Progenitor cell of endocrine pancreas (in vitro differentiated cells): ENCODE measurements around the gene WWC1. TPM values are rescaled to one million over a fixed set of nuclear protein-coding genes. Genes with fewer than 3 reads are reported as not detected.
A peak's percentile ranks its signal among the peaks of the same experiment; 100 is the strongest.

Source experiments
- DNase-seq: peaks from one replicate; pipeline ENCODE4 v3.0.0; 2021; ENCODE audit warnings: low spot score; ENCODE audit not compliant: unreplicated experiment
- H3K27ac Mint-ChIP-seq: 2 replicates; pipeline ENCODE4 v1.8.0; 2021; ENCODE audit warnings: mild to moderate bottlenecking, moderate library complexity, mixed read lengths
- H3K27me3 Mint-ChIP-seq: 2 replicates; pipeline ENCODE4 v1.8.0; 2021; ENCODE audit warnings: mixed read lengths
- H3K36me3 Mint-ChIP-seq: 2 replicates; pipeline ENCODE4 v1.8.0; 2022; ENCODE audit warnings: mixed read lengths; ENCODE audit not compliant: insufficient read depth
- H3K4me1 Mint-ChIP-seq: 2 replicates; pipeline ENCODE4 v1.8.0; 2021; ENCODE audit warnings: low read depth, mixed read lengths
- H3K4me3 Mint-ChIP-seq: 2 replicates; pipeline ENCODE4 v1.8.0; 2021; ENCODE audit warnings: low read depth, mild to moderate bottlenecking, moderate library complexity, mixed read lengths
- H3K9me3 Mint-ChIP-seq: 2 replicates; pipeline ENCODE4 v1.8.0; 2021; ENCODE audit warnings: low read depth, mixed read lengths
- CTCF ChIP-seq: fragments of 200-600 bp; sonication (generic); IDR thresholded peaks from one replicate; pipeline ENCODE4 v1.5.0; 2021; ENCODE audit warnings: antibody characterized with exemption, mild to moderate bottlenecking; ENCODE audit not compliant: unreplicated experiment
- total RNA-seq: library from RNA; stranded (reverse); gene quantifications from 2 replicates; pipeline ENCODE4 v1.2.1, GENCODE V29; 2021

Gene WWC1
- total RNA-seq, 1 donor from 2014 or later, result 62.3 TPM

GRCh38 chr5:168328814-168329213 is 37.4 kb downstream of the WWC1 start:
- peak overlapping the region; percentile 32 for H3K4me3 Mint-ChIP-seq
- H3K27me3 Mint-ChIP-seq, result no peaks in the 10 kb centered on the region
- no peaks in the 10 kb centered on the region for H3K36me3 Mint-ChIP-seq
- peak overlapping the region; percentile 96 for H3K27ac Mint-ChIP-seq
- no peaks in the 10 kb centered on the region for H3K9me3 Mint-ChIP-seq
- DNase-seq, result peak; percentile 41
- H3K4me1 Mint-ChIP-seq, result peaks cover 57% of the 10 kb centered on the region
- TF ChIP-seq CTCF, result no peak

- Mint-ChIP-seq H3K9me3 (no peaks in the 10 kb centered on the region), H3K27me3 (no peaks in the 10 kb centered on the region), H3K27ac (peak overlapping the region; percentile 96), H3K4me1 (peaks cover 61% of the 10 kb centered on the region), H3K36me3 (no peaks in the 10 kb centered on the region), H3K4me3 (peak overlapping the region; percentile 15)
- no peak for TF ChIP-seq CTCF
- no peak for DNase-seq
Observed at GRCh38 chr5:168329302-168329701, 37.9 kb downstream of the WWC1 start.

GRCh38 chr5:168332042-168332441 is 40.6 kb downstream of the WWC1 start:
- Mint-ChIP-seq H3K27ac (no peak overlapping the region), H3K4me1 (peaks cover 60% of the 10 kb centered on the region), H3K9me3 (no peaks in the 10 kb centered on the region), H3K36me3 (no peaks in the 10 kb centered on the region), H3K27me3 (no peaks in the 10 kb centered on the region), H3K4me3 (no peak overlapping the region)
- TF ChIP-seq CTCF, result no peak
- DNase-seq, result no peak

GRCh38 chr5:168334280-168334679 is 42.8 kb downstream of the WWC1 start:
- TF ChIP-seq CTCF, result no peak
- no peak overlapping the region for H3K4me3 Mint-ChIP-seq
- peak overlapping the region; percentile 91 for H3K27ac Mint-ChIP-seq
- H3K36me3 Mint-ChIP-seq, result peaks cover 2% of the 10 kb centered on the region
- DNase-seq, result no peak
- H3K27me3 Mint-ChIP-seq, result no peaks in the 10 kb centered on the region
- no peaks in the 10 kb centered on the region for H3K9me3 Mint-ChIP-seq
- peaks cover 46% of the 10 kb centered on the region for H3K4me1 Mint-ChIP-seq

GRCh38 chr5:168334695-168335094 is 43.2 kb downstream of the WWC1 start:
- no peak for TF ChIP-seq CTCF
- Mint-ChIP-seq H3K36me3 (peaks cover 2% of the 10 kb centered on the region), H3K9me3 (no peaks in the 10 kb centered on the region), H3K4me3 (no peak overlapping the region), H3K4me1 (peaks cover 43% of the 10 kb centered on the region), H3K27me3 (no peaks in the 10 kb centered on the region), H3K27ac (peak overlapping the region; percentile 91)
- no peak for DNase-seq
